ENCODE results near the gene BCL7A.
"Not testable (repeated sequence)": the region's sequence is repeated elsewhere in the genome, so short reads cannot be mapped to it uniquely, and the experiment has no call there.

The BCL7A gene

GRCh38 chr12:122048151-122048550, 26.5 kb downstream of the BCL7A start:
- no peak for TF ChIP-seq ZNF274 (IDR thresholded peaks at IDR 0.05; ENCODE audit: low read depth, low read length)
- no peak overlapping the region for H3K4me3 ChIP-seq (ENCODE audit: low read length)

DNA sequence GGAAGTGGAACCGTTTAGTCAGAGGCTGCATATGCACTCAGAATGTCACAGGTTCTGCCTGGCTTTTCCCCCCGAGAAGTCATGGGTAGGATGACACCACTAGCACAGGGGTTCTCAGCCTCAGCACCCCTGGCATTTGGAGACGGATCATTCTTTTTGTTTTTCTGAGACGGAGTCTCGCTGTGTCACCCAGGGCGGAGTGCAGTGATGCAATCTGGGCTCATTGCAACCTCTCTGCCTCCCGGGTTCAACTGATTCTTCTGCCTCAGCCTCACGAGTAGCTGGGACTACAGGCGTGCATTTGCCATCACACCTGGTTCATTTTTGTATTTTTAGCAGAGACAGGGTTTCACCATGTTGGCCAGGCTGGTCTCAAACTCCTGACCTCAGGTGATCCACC, 28.1 kb downstream of the BCL7A start:
- no peak for TF ChIP-seq ZNF274 (IDR thresholded peaks at IDR 0.05; ENCODE audit: low read depth, low read length)
- no peak overlapping the region for H3K4me3 ChIP-seq (ENCODE audit: low read length)

DNA sequence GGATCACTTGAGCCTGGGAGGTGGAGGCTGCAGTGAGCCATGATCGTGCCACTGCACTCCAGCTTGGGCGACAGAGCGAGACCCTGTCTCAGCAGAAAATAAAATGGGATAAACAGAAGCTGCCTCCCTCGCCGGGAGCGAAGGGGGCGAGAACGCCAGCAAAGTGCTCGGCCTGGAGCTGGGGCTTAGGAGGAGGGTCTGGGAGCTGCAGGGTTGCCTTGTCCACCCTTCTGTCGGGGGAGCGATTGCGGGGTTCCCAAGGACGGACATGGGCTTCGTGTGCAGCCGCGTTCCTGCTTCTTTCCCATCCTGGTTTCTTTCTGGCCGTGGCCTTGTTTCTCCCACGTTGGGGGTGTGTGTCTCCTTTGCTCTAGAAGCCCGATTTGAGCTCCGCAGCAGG, 29.0 kb downstream of the BCL7A start:
- no peak overlapping the region for H3K4me3 ChIP-seq (ENCODE audit: low read length)
- no peak for TF ChIP-seq ZNF274 (IDR thresholded peaks at IDR 0.05; ENCODE audit: low read depth, low read length)

GRCh38 chr12:122051231-122051876, 29.7 kb downstream of the BCL7A start:
- no peak for TF ChIP-seq ZNF274 (IDR thresholded peaks at IDR 0.05; ENCODE audit: low read depth, low read length)
- H3K4me3 ChIP-seq (ENCODE audit: low read length), result no peak overlapping the region

DNA sequence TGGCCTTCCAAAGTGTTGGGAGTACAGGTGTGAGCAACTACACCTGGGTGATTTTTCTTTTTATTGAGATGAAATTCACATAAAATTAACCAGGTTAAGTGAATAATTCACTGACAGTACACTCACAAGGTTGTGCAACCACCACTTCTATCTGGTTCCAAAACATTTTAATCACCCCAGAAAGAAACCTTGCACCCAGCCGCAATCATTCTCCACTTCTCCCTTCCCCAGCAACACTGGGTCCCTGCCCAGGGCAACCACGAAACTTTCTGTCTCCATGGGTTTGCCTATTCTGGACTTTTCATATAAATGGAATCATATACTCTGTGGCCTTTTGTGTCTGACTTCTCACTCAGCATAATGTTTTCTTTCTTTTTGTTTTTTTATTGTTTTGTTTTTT, 30.6 kb downstream of the BCL7A start:
- no peak for TF ChIP-seq ZNF274 (IDR thresholded peaks at IDR 0.05; ENCODE audit: low read depth, low read length)
- H3K4me3 ChIP-seq (ENCODE audit: low read length), result no peak overlapping the region

DNA sequence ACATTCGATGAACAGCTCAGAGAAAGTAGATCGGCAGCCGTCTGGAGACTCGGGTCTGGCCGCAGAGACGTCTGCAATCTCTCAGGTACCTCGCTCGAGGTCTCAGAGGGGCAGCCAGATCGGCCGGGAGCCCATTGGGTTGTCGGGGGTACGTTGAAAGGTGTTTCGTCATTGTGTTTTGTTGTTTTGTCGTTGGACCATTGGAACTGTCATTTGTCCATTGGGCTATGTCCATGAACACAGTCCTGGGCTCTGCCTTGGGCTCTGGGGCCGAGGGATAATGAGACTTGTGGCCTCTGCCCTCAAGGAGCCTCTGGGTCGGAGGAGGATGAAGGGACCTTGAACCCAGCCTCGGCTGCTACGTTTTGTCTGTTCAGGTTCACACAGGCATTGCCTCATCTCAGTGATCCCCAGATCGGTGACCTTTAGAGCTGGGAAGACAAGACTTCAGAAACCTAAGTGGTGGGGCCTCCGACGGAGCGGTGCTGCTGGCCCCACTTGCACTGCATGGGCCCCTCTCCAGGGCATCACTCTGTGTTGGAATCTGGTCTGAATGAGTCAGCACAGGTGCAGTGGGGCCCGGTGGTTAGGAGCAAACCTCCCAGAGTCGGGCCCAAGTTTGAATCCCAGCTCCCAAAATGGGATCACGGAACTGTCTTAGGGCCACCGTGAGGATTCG, 33.3 kb downstream of the BCL7A start:
- no peak overlapping the region for H3K4me3 ChIP-seq (ENCODE audit: low read length)
- no peak for TF ChIP-seq ZNF274 (IDR thresholded peaks at IDR 0.05; ENCODE audit: low read depth, low read length)

GRCh38 chr12:122056406-122056805, 34.7 kb downstream of the BCL7A start:
- H3K4me3 ChIP-seq (ENCODE audit: low read length), result not testable (repeated sequence)

DNA sequence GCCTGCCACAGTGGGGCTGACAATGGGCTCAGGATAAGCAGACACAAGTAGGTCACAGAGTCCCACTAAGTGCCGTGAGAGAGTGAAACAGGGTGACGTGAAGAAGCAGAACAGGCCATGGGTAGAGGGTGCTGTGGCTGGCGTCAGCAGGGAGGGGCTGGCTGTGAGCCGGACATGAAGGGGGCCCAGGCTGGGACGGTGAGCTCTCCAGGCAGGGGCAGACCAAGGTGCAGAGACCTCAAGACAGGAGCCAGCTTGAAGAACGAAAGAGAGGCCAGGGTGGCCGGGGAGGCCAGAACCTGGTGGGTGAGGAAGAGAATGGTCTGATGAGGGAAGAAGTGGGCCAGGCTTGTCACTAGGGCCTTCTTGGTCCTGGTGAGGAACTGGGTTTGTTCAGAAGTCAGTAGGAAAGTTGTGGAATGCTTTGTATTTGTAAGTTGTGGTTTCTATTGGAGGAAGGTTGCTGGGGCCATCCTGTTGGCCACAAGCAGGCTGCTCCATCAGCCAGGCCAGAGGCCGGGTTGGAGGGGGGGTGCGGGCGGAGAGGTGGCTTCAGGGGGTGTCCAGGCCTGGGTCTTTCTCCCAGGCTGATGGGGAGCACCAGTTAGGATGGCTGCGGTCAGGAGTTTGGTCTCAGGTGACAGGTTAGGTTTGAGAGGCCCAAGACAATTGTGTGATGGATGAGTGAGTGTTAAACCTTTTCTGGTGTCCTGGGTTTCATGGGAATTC, 35.5 kb downstream of the BCL7A start:
- no peak for TF ChIP-seq ZNF274 (IDR thresholded peaks at IDR 0.05; ENCODE audit: low read depth, low read length)
- H3K4me3 ChIP-seq (ENCODE audit: low read length), result no peak overlapping the region

- no peak for TF ChIP-seq ZNF274 (IDR thresholded peaks at IDR 0.05; ENCODE audit: low read depth, low read length)
- no peak overlapping the region for H3K4me3 ChIP-seq (ENCODE audit: low read length)
Observed at GRCh38 chr12:122057769-122058168, 36.1 kb downstream of the BCL7A start.

GRCh38 chr12:122058549-122059149, 37.0 kb downstream of the BCL7A start:
- TF ChIP-seq ZNF274 (IDR thresholded peaks at IDR 0.05; ENCODE audit: low read depth, low read length), result no peak
- H3K4me3 ChIP-seq (ENCODE audit: low read length), result no peak overlapping the region

GRCh38 chr12:122059203-122059960, 37.7 kb downstream of the BCL7A start:
- no peak for TF ChIP-seq ZNF274 (IDR thresholded peaks at IDR 0.05; ENCODE audit: low read depth, low read length)
- H3K4me3 ChIP-seq (ENCODE audit: low read length), result no peak overlapping the region

DNA sequence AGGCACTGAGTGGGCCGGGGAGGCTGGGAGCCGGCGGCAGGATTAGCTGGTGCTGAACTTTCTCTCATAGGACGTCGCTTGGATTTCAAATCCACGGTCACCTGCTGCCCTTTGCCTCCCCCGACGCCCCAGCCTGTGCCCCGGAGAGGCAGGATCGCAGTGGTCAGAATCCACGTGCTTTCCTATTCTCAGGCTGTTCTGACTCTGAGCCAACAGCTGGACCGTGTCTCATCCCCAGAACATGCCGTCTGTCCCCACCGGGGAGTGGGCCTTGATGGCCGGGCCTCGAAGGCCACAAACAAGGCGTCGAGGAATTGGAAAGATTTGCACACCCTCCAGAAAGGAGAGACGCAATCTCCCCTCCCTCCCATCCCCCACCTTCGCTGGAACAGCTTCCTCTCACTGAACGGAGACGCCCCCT, 38.4 kb downstream of the BCL7A start:
- TF ChIP-seq ZNF274 (IDR thresholded peaks at IDR 0.05; ENCODE audit: low read depth, low read length), result no peak
- no peak overlapping the region for H3K4me3 ChIP-seq (ENCODE audit: low read length)

DNA sequence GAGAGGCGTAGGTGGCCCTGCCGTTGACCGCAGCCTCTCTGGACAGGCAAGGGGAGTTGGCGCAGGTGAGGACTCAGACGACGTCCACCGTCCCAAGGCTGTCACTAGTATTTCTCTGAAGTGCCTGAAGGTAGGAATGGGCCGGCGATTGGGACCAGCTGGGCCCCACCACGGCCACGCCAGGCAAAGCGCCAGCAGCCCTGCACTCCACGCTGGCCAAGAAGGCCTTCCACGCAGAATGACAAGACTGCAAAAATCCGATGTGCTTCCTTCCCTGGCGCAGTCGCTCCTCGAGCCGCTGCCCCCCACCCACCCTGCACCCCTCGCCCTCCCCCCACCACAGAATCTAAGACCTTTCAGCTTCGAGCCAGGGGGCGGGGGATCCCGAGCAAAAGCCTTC, 39.6 kb downstream of the BCL7A start:
- H3K4me3 ChIP-seq (ENCODE audit: low read length), result no peak overlapping the region
- TF ChIP-seq ZNF274 (IDR thresholded peaks at IDR 0.05; ENCODE audit: low read depth, low read length), result no peak

Data from GM08714 (cell line).